GM19099 (cell line): ENCODE results near the gene NMT1.

ENCODE experiments used
- POLR2A ChIP-seq: IDR thresholded peaks from 3 replicates; pipeline ENCODE4 v1.6.1; 2011; ENCODE audit warnings: low read depth; ENCODE audit not compliant: insufficient read length; ENCODE audit errors: extremely low read depth

Gene NMT1

DNA sequence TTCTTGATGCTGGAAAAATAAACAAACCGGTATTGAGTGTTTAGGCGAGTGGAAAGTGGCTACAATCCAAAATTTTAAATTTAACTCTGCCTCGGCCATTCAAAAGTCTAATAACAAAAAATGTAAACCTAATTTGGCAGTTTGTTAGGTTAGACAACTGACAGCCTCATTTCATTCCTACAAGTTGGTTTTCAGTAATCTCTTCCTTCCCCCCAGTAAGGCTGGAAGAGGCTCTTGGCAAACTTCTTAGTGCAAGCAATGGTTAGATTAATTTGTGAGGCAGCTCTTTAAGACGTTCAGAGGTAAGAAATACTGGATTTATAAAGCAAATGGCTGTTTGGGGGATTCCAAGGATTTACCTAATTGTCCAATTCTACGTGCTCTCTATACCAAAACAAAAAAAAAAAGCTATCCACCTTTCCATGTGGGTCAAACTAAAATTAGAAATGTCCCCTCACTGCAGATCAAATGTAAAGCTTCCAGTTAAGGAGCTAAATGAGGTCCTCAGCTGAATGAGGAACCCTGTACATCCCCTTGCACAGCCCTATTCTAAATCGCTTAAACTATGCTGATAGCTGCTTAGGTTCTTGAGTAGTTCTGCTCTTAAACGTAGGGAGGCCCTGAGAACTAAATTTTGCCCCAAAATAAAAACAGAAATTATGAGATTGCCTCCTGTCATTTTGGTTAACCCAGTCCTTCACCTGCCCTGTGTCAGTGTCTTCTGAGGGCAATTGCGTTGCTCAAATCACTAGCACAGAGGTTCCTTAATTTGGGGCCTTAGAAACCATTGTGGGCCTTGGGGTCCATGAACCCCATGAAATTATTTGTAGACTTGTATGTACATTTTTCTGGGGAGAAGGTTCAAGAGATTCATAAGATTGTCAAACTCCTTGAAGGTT is 90.0 kb downstream of the NMT1 start:
- TF ChIP-seq POLR2A: no peak

DNA sequence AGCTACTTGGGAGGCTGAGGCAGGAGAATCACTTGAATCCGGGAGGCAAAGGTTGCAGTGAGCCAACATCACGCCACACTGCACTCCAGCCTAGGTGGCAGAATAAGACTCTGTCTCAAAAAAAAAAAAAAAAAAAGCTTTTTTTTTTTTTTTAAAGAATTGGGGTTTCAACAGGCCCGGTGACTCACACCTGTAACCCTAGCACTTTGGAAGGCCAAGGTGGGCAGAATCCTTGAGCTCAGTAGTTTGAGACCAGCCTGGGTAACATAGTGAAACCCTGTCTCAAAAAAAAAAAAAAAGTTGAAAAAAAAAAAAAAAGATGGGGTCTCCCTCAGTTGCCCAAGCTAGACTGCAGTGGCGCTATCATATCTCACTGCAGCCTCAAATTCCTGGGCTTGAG is 93.9 kb downstream of the NMT1 start:
- no peak for TF ChIP-seq POLR2A

DNA sequence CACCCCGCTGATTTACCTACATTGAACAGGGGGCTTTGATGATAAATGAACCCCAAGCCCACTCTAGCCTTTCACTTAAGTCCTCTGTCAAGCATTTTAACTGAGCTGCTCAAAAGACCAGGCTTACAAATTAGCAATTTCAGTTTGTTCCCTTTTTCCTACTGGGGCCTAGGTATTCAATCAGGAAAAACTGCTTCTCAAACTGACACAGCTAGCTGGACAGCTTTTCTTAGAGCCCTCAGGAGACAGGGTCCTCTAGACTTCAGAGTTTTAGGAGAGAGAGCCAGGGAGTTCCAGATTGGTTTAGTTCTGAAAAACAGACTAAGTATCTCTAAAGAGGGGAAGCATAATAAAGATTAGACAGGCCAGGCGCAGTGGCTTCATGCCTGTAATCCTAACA is 94.4 kb downstream of the NMT1 start:
- no peak for TF ChIP-seq POLR2A

DNA sequence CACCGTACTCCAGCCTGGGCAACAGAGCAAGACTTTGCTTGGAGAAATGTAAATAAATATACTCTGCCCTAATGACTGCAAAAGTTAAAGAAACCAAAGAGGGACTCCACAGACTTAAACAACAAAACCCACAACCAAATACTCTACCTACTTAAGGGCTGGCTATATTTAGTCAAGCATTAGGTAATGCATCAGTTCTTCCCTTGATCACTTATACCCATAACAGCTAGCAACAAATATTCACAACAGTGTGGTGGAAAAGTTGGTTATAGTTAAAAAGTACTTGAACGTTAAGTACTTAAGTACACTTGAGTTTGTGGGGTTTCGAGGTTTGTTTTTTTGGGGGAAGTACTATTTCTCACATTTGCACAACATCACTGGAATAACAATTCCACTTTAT is 95.1 kb downstream of the NMT1 start:
- TF ChIP-seq POLR2A: no peak
